ENCODE measurements around the gene ZBTB12.
"Not testable (repeated sequence)": the region's sequence is repeated elsewhere in the genome, so short reads cannot be mapped to it uniquely, and the experiment has no call there.

ZBTB12 gene

GRCh38 chr6:31868658-31868971 is 33.3 kb downstream of the ZBTB12 start:
- in situ Hi-C loops (cut with MboI; ENCODE audit: low sequenced_read_pairs); DNase-seq (ENCODE audit: low spot score in 2 of 2); H3K4me1 ChIP-seq; H3K4me3 ChIP-seq; H3K27me3 ChIP-seq (ENCODE audit: low read depth); H3K9me3 ChIP-seq; H3K36me3 ChIP-seq (replicated peaks): not testable (repeated sequence)

GRCh38 chr6:31865205-31866118 is 36.4 kb downstream of the ZBTB12 start:
- in situ Hi-C loops (cut with MboI; ENCODE audit: low sequenced_read_pairs), result no loop called here
- Histone ChIP-seq H3K27me3 (ENCODE audit: low read depth) (no peaks in the 10 kb centered on the region), H3K4me3 (no peak overlapping the region), H3K9me3 (no peaks in the 10 kb centered on the region), H3K4me1 (peaks cover 7% of the 10 kb centered on the region; the same call in 1 of the 2 replicates), H3K36me3 (replicated peaks) (no peaks in the 10 kb centered on the region)
- DNase-seq (ENCODE audit: low spot score in 2 of 2), result no peak

- H3K4me1 ChIP-seq, result peaks cover 7% of the 10 kb centered on the region; the same call in 1 of the 2 replicates
- in situ Hi-C loops (cut with MboI; ENCODE audit: low sequenced_read_pairs), result no loop called here
- no peaks in the 10 kb centered on the region for H3K27me3 ChIP-seq (ENCODE audit: low read depth)
- no peak for DNase-seq (ENCODE audit: low spot score in 2 of 2)
- no peak overlapping the region for H3K4me3 ChIP-seq
- peaks cover 4% of the 10 kb centered on the region; the same call in 1 of the 2 replicates for H3K36me3 ChIP-seq (replicated peaks)
- no peaks in the 10 kb centered on the region for H3K9me3 ChIP-seq
These were observed 37.1 kb downstream of the ZBTB12 start for GRCh38 chr6:31864818-31865204.

GRCh38 chr6:31864123-31864562 is 37.7 kb downstream of the ZBTB12 start:
- H3K9me3 ChIP-seq; H3K27me3 ChIP-seq (ENCODE audit: low read depth); H3K4me1 ChIP-seq; in situ Hi-C loops (cut with MboI; ENCODE audit: low sequenced_read_pairs); DNase-seq (ENCODE audit: low spot score in 2 of 2): not testable (repeated sequence)
- peak overlapping the region; percentile 54 for H3K4me3 ChIP-seq
- H3K36me3 ChIP-seq (replicated peaks), result peaks cover 10% of the 10 kb centered on the region

- in situ Hi-C loops (cut with MboI; ENCODE audit: low sequenced_read_pairs), result no loop called here
- Histone ChIP-seq H3K27me3 (ENCODE audit: low read depth) (no peaks in the 10 kb centered on the region), H3K36me3 (replicated peaks) (peaks cover 10% of the 10 kb centered on the region), H3K9me3 (no peaks in the 10 kb centered on the region), H3K4me1 (peaks cover 7% of the 10 kb centered on the region; the same call in 1 of the 2 replicates), H3K4me3 (peak within 1 kb of the TSS; percentile 54)
- peak; percentile 100 for DNase-seq (ENCODE audit: low spot score in 2 of 2)
These were observed 39.3 kb downstream of the ZBTB12 start, which contains the start of gene NEU1 for GRCh38 chr6:31862344-31863235. Gene NEU1, minus strand, starts transcription at chr6:31862821. Its CDS starts 45 bp downstream, at chr6:31862776.

- H3K36me3 ChIP-seq (replicated peaks), result peaks cover 10% of the 10 kb centered on the region
These were observed 40.0 kb downstream of the ZBTB12 start for GRCh38 chr6:31861919-31862343.

GRCh38 chr6:31861150-31861549 is 40.7 kb downstream of the ZBTB12 start:
- in situ Hi-C loops (cut with MboI; ENCODE audit: low sequenced_read_pairs), result no loop called here

More at GRCh38 chr6:31861919-31862343, 40.0 kb downstream of the ZBTB12 start:
- Histone ChIP-seq H3K4me1 (peaks cover 7% of the 10 kb centered on the region; the same call in 1 of the 2 replicates), H3K4me3 (peak overlapping the region; percentile 54), H3K27me3 (ENCODE audit: low read depth) (no peaks in the 10 kb centered on the region), H3K9me3 (no peaks in the 10 kb centered on the region)
- in situ Hi-C loops (cut with MboI; ENCODE audit: low sequenced_read_pairs), result no loop called here
- no peak for DNase-seq (ENCODE audit: low spot score in 2 of 2)

GRCh38 chr6:31860349-31860748 is 41.5 kb downstream of the ZBTB12 start:
- DNase-seq (ENCODE audit: low spot score in 2 of 2), result no peak
- no peaks in the 10 kb centered on the region for H3K9me3 ChIP-seq
- no peaks in the 10 kb centered on the region for H3K27me3 ChIP-seq (ENCODE audit: low read depth)
- H3K36me3 ChIP-seq (replicated peaks), result peaks cover 10% of the 10 kb centered on the region
- no peak overlapping the region for H3K4me3 ChIP-seq
- H3K4me1 ChIP-seq, result peaks cover 7% of the 10 kb centered on the region; the same call in 1 of the 2 replicates
- in situ Hi-C loops (cut with MboI; ENCODE audit: low sequenced_read_pairs), result no loop called here

More at GRCh38 chr6:31861150-31861549, 40.7 kb downstream of the ZBTB12 start:
- Histone ChIP-seq H3K4me3 (no peak overlapping the region), H3K4me1 (peaks cover 7% of the 10 kb centered on the region; the same call in 1 of the 2 replicates), H3K36me3 (replicated peaks) (peaks cover 10% of the 10 kb centered on the region), H3K27me3 (ENCODE audit: low read depth) (no peaks in the 10 kb centered on the region), H3K9me3 (no peaks in the 10 kb centered on the region)
- DNase-seq (ENCODE audit: low spot score in 2 of 2), result no peak

- H3K4me1 ChIP-seq, result peaks cover 7% of the 10 kb centered on the region; the same call in 1 of the 2 replicates
- in situ Hi-C loops (cut with MboI; ENCODE audit: low sequenced_read_pairs), result no loop called here
- peaks cover 10% of the 10 kb centered on the region for H3K36me3 ChIP-seq (replicated peaks)
- H3K9me3 ChIP-seq, result no peaks in the 10 kb centered on the region
- DNase-seq (ENCODE audit: low spot score in 2 of 2), result no peak
- no peaks in the 10 kb centered on the region for H3K27me3 ChIP-seq (ENCODE audit: low read depth)
- H3K4me3 ChIP-seq, result no peak overlapping the region
These were observed 42.0 kb downstream of the ZBTB12 start for GRCh38 chr6:31859923-31860322.

- in situ Hi-C loops (cut with MboI; ENCODE audit: low sequenced_read_pairs), result no loop called here
- Histone ChIP-seq H3K4me3 (no peak overlapping the region), H3K9me3 (no peaks in the 10 kb centered on the region), H3K36me3 (replicated peaks) (peaks cover 10% of the 10 kb centered on the region), H3K4me1 (0 out of 2 replicates have a peak, but pooled peaks cover 4% of the 10 kb centered on the region), H3K27me3 (ENCODE audit: low read depth) (no peaks in the 10 kb centered on the region)
- no peak for DNase-seq (ENCODE audit: low spot score in 2 of 2)
These were observed 43.2 kb downstream of the ZBTB12 start for GRCh38 chr6:31858707-31859106.

GRCh38 chr6:31857774-31858173 is 44.1 kb downstream of the ZBTB12 start:
- peaks cover 10% of the 10 kb centered on the region for H3K36me3 ChIP-seq (replicated peaks)
- H3K27me3 ChIP-seq (ENCODE audit: low read depth); in situ Hi-C loops (cut with MboI; ENCODE audit: low sequenced_read_pairs); DNase-seq (ENCODE audit: low spot score in 2 of 2); H3K4me3 ChIP-seq; H3K4me1 ChIP-seq; H3K9me3 ChIP-seq: not testable (repeated sequence)

- H3K9me3 ChIP-seq; H3K4me1 ChIP-seq; DNase-seq (ENCODE audit: low spot score in 2 of 2); H3K36me3 ChIP-seq (replicated peaks); in situ Hi-C loops (cut with MboI; ENCODE audit: low sequenced_read_pairs); H3K27me3 ChIP-seq (ENCODE audit: low read depth); H3K4me3 ChIP-seq: not testable (repeated sequence)
These were observed 49.7 kb downstream of the ZBTB12 start for GRCh38 chr6:31851980-31852718.

- no peak overlapping the region for H3K4me3 ChIP-seq
- no peak for DNase-seq (ENCODE audit: low spot score in 2 of 2)
- H3K9me3 ChIP-seq, result 0 out of 2 replicates have a peak, but pooled peaks cover 2% of the 10 kb centered on the region
- no peaks in the 10 kb centered on the region for H3K36me3 ChIP-seq (replicated peaks)
- in situ Hi-C loops (cut with MboI; ENCODE audit: low sequenced_read_pairs), result no loop called here
- H3K4me1 ChIP-seq, result no peaks in the 10 kb centered on the region
- no peaks in the 10 kb centered on the region for H3K27me3 ChIP-seq (ENCODE audit: low read depth)
These were observed 50.4 kb downstream of the ZBTB12 start for GRCh38 chr6:31851485-31851832.
